Esophagus squamous epithelium (tissue), 4 donors: ENCODE measurements around the gene B4GALNT2.

Experiments
- CTCF ChIP-seq, 6 experiments: fragments of 450-650 bp in 4 of 6; fragments of 200-600 bp in 2 of 6; sonication (generic) in 2 of 6; IDR thresholded peaks; one replicate each; pipeline ENCODE4 v1.5.1; 2016 to 2019; ENCODE audit warnings: antibody characterized with exemption in 6 of 6, mild to moderate bottlenecking in 4 of 6, moderate library complexity in 4 of 6
- POLR2A ChIP-seq, 4 donors: fragments of 450-650 bp; IDR thresholded peaks; one replicate each; pipeline ENCODE4 v1.6.1; 2017; ENCODE audit warnings: antibody characterized with exemption in 4 of 4, mild to moderate bottlenecking in 4 of 4, moderate library complexity in 3 of 4

DNA sequence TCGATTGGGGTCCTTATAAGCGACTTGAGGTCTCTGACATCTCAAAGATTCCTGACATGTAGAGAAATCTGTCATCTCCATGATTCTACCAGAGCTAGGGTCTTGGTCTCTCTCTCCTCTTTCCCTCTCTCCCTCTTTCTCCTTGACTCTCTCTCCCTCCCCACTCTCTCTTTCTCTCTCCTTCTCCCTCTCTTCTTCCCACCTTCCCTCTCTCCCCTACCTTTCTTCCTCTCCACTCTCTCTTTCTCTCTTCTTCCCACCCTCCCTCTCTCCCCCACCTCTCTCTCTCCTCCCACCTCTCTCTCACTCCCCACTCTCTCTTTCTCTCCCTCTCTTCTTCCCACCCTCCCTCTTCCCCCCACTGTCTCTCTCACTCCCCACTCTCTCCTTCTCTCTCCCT, 32.6 kb downstream of the B4GALNT2 start:
- TF ChIP-seq POLR2A (IDR thresholded peaks at IDR 0.05): no peak
- TF ChIP-seq CTCF (IDR thresholded peaks at IDR 0.05): no peak
